Muscle layer of duodenum (tissue), 2 donors: ENCODE measurements around the gene SFR1.
"Not testable (repeated sequence)": the region's sequence is repeated elsewhere in the genome, so short reads cannot be mapped to it uniquely, and the experiment has no call there.

Source experiments
- H3K27ac ChIP-seq: one replicate; pipeline ENCODE4 v1.7.0; 2013; ENCODE audit warnings: mild to moderate bottlenecking, low read length
- H3K27me3 ChIP-seq: one replicate; pipeline ENCODE4 v1.7.0; 2013; ENCODE audit warnings: low read depth, mild to moderate bottlenecking, control low read depth, low read length
- H3K36me3 ChIP-seq, 2 donors: one replicate each; pipeline ENCODE4 v1.7.0; 2013; ENCODE audit warnings: low read length in 2 of 2, control low read depth in 1 of 2, mild to moderate bottlenecking in 1 of 2; ENCODE audit not compliant: insufficient read depth in 2 of 2, control insufficient read depth in 1 of 2
- H3K4me1 ChIP-seq, 2 donors: one replicate each; pipeline ENCODE4 v1.7.0; 2013; ENCODE audit warnings: low read length in 2 of 2, mild to moderate bottlenecking in 2 of 2, control low read depth in 1 of 2, moderate library complexity in 1 of 2; ENCODE audit not compliant: insufficient read depth in 2 of 2, control insufficient read depth in 1 of 2
- H3K4me3 ChIP-seq, 2 donors: one replicate each; pipeline ENCODE4 v1.7.0; 2013; ENCODE audit warnings: low read length in 2 of 2, low read depth in 1 of 2, mild to moderate bottlenecking in 1 of 2
- H3K9me3 ChIP-seq, 2 donors: one replicate each; pipeline ENCODE4 v1.7.0; 2013; ENCODE audit warnings: low read length in 2 of 2, control low read depth in 1 of 2, mild to moderate bottlenecking in 1 of 2; ENCODE audit not compliant: control insufficient read depth in 1 of 2
- donor health status: healthy.

SFR1 gene

DNA sequence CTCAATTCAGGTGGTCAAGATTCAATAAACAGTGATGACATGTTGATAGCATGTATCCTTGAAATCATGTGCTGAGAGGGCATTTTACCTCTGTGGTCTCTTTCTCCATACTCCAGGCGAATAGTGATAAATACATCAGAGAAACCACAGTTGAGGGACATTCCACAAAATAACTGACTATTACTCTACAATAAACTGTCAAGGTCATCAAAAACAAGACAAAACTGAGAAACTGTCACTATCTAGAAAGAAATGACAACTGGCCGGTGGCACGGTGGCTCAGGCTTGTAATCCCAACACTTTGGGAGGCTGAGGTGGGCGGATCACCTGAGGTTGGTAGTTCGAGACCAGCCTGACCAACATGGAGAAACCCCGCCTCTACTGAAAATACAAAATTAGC is 16.2 kb downstream of the SFR1 start:
- H3K27ac ChIP-seq: no peak overlapping the region
- H3K27me3 ChIP-seq: no peaks in the 10 kb centered on the region
- H3K4me1 ChIP-seq: no peaks in the 10 kb centered on the region
- no peaks in the 10 kb centered on the region for H3K9me3 ChIP-seq
- no peaks in the 10 kb centered on the region for H3K36me3 ChIP-seq
- no peak overlapping the region for H3K4me3 ChIP-seq

DNA sequence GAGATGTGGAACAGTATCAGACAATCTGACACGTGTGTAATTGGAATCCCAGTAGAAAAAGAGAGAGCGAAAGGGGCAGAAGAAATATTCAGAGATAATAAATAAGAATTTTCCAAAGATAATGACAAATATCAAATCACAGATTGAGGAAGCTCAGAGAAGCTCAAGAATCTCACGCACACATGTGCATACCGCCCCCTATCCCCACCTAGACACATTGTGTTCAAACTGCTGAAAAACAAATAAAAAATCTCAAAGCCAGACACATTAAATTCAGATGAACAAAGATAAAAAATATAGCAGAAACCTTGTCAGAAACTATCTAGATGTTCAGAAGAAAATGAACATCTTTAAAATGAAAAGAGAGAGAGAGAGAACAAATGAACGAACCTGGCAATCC is 17.2 kb downstream of the SFR1 start:
- H3K4me3 ChIP-seq: no peak overlapping the region
- no peaks in the 10 kb centered on the region for H3K27me3 ChIP-seq
- H3K36me3 ChIP-seq: no peaks in the 10 kb centered on the region
- no peaks in the 10 kb centered on the region for H3K4me1 ChIP-seq
- H3K9me3 ChIP-seq: no peaks in the 10 kb centered on the region
- no peak overlapping the region for H3K27ac ChIP-seq

DNA sequence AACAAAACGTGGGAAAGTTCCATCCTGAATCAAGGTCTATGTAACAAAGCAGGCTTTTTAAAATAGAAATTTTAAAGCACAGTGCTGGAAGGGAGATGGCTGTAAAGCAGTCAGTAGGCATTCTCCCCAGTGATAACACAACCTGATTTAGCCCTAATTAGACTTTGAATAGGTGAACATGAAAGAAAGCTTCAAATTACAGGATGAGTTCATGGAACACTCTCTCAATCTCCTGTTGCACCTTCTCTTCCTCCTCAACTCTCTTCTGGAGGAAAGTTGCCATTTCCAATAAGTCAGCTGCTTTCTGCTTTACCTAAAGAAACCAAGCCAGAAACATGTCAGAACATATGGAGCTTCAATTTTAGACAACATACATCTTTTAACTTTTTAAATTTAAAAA is 20.1 kb downstream of the SFR1 start:
- no peaks in the 10 kb centered on the region for H3K4me1 ChIP-seq
- H3K27ac ChIP-seq: no peak overlapping the region
- no peak overlapping the region for H3K4me3 ChIP-seq
- H3K36me3 ChIP-seq: no peaks in the 10 kb centered on the region
- H3K27me3 ChIP-seq: no peaks in the 10 kb centered on the region
- no peaks in the 10 kb centered on the region for H3K9me3 ChIP-seq

GRCh38 chr10:104143829-104144228 is 21.9 kb downstream of the SFR1 start:
- Histone ChIP-seq H3K4me1 (no peaks in the 10 kb centered on the region), H3K9me3 (no peaks in the 10 kb centered on the region), H3K27me3 (no peaks in the 10 kb centered on the region), H3K36me3 (no peaks in the 10 kb centered on the region), H3K4me3 (no peak overlapping the region), H3K27ac (no peak overlapping the region)

GRCh38 chr10:104144931-104145330 is 23.0 kb downstream of the SFR1 start:
- no peaks in the 10 kb centered on the region for H3K36me3 ChIP-seq
- H3K27me3 ChIP-seq: no peaks in the 10 kb centered on the region
- H3K4me3 ChIP-seq: no peak overlapping the region
- H3K27ac ChIP-seq: no peak overlapping the region
- no peaks in the 10 kb centered on the region for H3K4me1 ChIP-seq
- H3K9me3 ChIP-seq: no peaks in the 10 kb centered on the region

- Histone ChIP-seq H3K27me3 (no peaks in the 10 kb centered on the region), H3K4me3 (no peak overlapping the region), H3K36me3 (no peaks in the 10 kb centered on the region)
Observed at GRCh38 chr10:104146882-104147281, 24.9 kb downstream of the SFR1 start.

DNA sequence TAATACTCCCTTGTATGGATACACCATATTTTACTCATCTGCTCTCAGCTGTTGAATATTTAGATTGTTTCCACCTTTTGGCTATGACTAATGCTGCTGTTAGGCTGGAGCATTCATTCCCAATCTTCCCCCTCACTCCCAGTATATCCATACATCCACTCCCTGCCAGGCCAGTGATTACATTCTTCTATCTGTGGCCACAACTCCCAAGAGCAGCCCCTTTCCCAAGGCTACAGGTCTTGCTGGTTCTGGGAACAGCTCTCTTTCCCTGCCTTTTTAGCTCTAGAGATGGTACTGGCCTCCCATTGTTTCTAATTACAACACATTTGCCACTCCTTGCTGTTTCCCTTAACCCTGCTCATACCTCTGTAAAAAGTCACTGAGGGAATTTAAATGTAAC is 28.2 kb downstream of the SFR1 start:
- H3K27ac ChIP-seq: no peak overlapping the region
- no peaks in the 10 kb centered on the region for H3K27me3 ChIP-seq
- H3K9me3 ChIP-seq: peaks cover 5 to 9% of the 10 kb centered on the region in 2 donors
- H3K4me1 ChIP-seq: no peaks in the 10 kb centered on the region
- H3K36me3 ChIP-seq: no peaks in the 10 kb centered on the region
- H3K4me3 ChIP-seq: no peak overlapping the region

More at GRCh38 chr10:104146882-104147281, 24.9 kb downstream of the SFR1 start:
- Histone ChIP-seq H3K4me1 (no peaks in the 10 kb centered on the region), H3K9me3 (peaks cover 1 to 4% of the 10 kb centered on the region in 2 donors), H3K27ac (no peak overlapping the region)

DNA sequence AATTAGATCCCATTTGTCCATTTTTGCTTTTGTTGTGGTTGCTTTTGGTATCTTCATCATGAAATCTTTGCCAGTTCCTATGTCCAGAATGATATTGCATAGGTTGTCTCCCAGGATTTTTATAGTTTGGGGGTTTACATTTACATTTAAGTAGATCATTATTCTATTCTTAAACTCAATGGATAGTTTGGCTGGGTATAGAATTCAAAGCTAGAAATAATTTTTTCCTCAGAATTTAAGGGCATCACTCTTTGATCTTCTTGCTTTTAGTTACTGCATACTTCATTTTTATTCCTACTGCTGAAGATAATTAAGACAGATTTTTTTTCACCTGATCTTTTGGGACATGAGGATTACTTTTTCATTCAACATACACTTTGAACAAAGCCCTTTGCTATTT is 29.8 kb downstream of the SFR1 start:
- H3K36me3 ChIP-seq: no peaks in the 10 kb centered on the region
- no peaks in the 10 kb centered on the region for H3K4me1 ChIP-seq
- no peaks in the 10 kb centered on the region for H3K27me3 ChIP-seq
- no peak overlapping the region for H3K27ac ChIP-seq
- no peak overlapping the region for H3K4me3 ChIP-seq
- peaks cover 5 to 9% of the 10 kb centered on the region in 2 donors for H3K9me3 ChIP-seq

- no peak overlapping the region for H3K4me3 ChIP-seq
- no peaks in the 10 kb centered on the region for H3K4me1 ChIP-seq
- H3K9me3 ChIP-seq: peaks cover 5 to 9% of the 10 kb centered on the region in 2 donors
- no peaks in the 10 kb centered on the region for H3K36me3 ChIP-seq
- no peak overlapping the region for H3K27ac ChIP-seq
- H3K27me3 ChIP-seq: no peaks in the 10 kb centered on the region
Observed at GRCh38 chr10:104155591-104155990, 33.6 kb downstream of the SFR1 start.

- Histone ChIP-seq H3K4me3 (no peak overlapping the region), H3K27ac (no peak overlapping the region), H3K4me1 (no peaks in the 10 kb centered on the region), H3K36me3 (no peaks in the 10 kb centered on the region), H3K27me3 (no peaks in the 10 kb centered on the region), H3K9me3 (no peaks in the 10 kb centered on the region)
Observed at GRCh38 chr10:104170610-104171254, 48.8 kb downstream of the SFR1 start.

DNA sequence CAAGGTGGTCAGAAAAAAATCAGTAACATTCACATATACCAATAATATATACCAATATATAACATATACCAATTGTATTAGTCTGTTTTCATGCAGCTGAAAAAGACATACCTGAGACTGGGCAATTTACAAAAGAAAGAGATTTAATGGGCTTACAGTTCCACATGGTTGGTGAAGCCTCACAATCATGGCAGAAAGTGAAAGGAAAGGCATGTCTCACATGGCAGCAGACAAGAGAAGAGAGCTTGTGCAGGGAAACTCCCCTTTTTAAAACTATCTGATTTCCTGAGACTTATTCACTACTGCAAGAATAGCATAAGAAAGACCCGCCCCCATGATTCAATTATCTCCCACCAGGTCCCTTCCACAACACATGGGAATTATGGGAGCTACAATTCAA is 52.2 kb downstream of the SFR1 start:
- not testable (repeated sequence) for H3K27me3 ChIP-seq, H3K9me3 ChIP-seq, H3K4me1 ChIP-seq, H3K36me3 ChIP-seq, H3K4me3 ChIP-seq, H3K27ac ChIP-seq
